Activated B cell treated with CpG ODN at 0.5 μM for 24 hours (primary cell): ENCODE results near the gene CLEC3B. TPM values are rescaled to one million over a fixed set of nuclear protein-coding genes. Genes with fewer than 3 reads are reported as not detected.

Experiments used
- ATAC-seq: fragments of 200-7000 bp; cut with Tn5 transposase; one replicate; pipeline ENCODE4 v1.10.0; 2021; ENCODE audit warnings: low read depth, mild to moderate bottlenecking, moderate library complexity
- CTCF ChIA-PET: fragments of 350-600 bp; sonication (Branson Sonifier 250); formaldehyde crosslinking; loops from one replicate; lab custom pipeline; 2021; ENCODE audit warnings: antibody characterized with exemption; lab: Charles Lee
- POLR2A ChIA-PET: fragments of 350-600 bp; sonication (Branson Sonifier 250); formaldehyde crosslinking; loops from one replicate; lab custom pipeline; 2021; ENCODE audit warnings: antibody characterized with exemption; lab: Charles Lee
- DNase-seq: peaks from one replicate; pipeline ENCODE4 v3.0.0; 2022
- H3K27ac Mint-ChIP-seq: one replicate; pipeline ENCODE4 v1.8.0; 2020; ENCODE audit warnings: mixed read lengths
- H3K27me3 Mint-ChIP-seq: one replicate; pipeline ENCODE4 v1.8.0; 2021; ENCODE audit warnings: mixed read lengths
- H3K36me3 Mint-ChIP-seq: one replicate; pipeline ENCODE4 v1.8.0; 2021; ENCODE audit warnings: low read depth, mixed read lengths
- H3K4me1 Mint-ChIP-seq: one replicate; pipeline ENCODE4 v1.8.0; 2021; ENCODE audit warnings: mixed read lengths
- H3K4me3 Mint-ChIP-seq: one replicate; pipeline ENCODE4 v1.8.0; 2020; ENCODE audit warnings: mild to moderate bottlenecking, mixed read lengths
- H3K9me3 Mint-ChIP-seq: one replicate; pipeline ENCODE4 v1.8.0; 2020; ENCODE audit warnings: mixed read lengths
- CTCF ChIP-seq: fragments of 200-600 bp; IDR thresholded peaks from one replicate; pipeline ENCODE4 v1.8.0; 2022; ENCODE audit warnings: antibody characterized with exemption, mild to moderate bottlenecking
- intact Hi-C: fragments of 100-400 bp; cut with micrococcal nuclease; formaldehyde crosslinking; loops from one replicate; pipeline ENCODE4 v1.15.1; 2024
- total RNA-seq: library from RNA; stranded (reverse); gene quantifications from 2 replicates; pipeline ENCODE4 v1.2.3, GENCODE V29; 2022

The CLEC3B gene
- total RNA-seq, 1 donor from 2014 or later: not detected

GRCh38 chr3:45024542-45025255 lies 1.4 kb upstream of the CLEC3B start:
- ChIA-PET POLR2A (no interaction called here), CTCF (no interaction called here)
- intact Hi-C loops: no loop called here
- H3K27ac Mint-ChIP-seq: no peak overlapping the region
- H3K4me1 Mint-ChIP-seq: no peaks in the 10 kb centered on the region
- ATAC-seq (no peak), DNase-seq (no peak)
- H3K4me3 Mint-ChIP-seq: no peak overlapping the region
- no peak for TF ChIP-seq CTCF
- peaks cover 20% of the 10 kb centered on the region for H3K27me3 Mint-ChIP-seq
- H3K9me3 Mint-ChIP-seq: no peaks in the 10 kb centered on the region
- H3K36me3 Mint-ChIP-seq: no peaks in the 10 kb centered on the region

- ATAC-seq (no peak), DNase-seq (no peak)
- H3K27ac Mint-ChIP-seq: no peak overlapping the region
- no peak for TF ChIP-seq CTCF
- H3K9me3 Mint-ChIP-seq: no peaks in the 10 kb centered on the region
- H3K27me3 Mint-ChIP-seq: peaks cover 22% of the 10 kb centered on the region
- ChIA-PET CTCF (no interaction called here), POLR2A (no interaction called here)
- no peaks in the 10 kb centered on the region for H3K36me3 Mint-ChIP-seq
- H3K4me3 Mint-ChIP-seq: no peak overlapping the region
- intact Hi-C loops: no loop called here
- no peaks in the 10 kb centered on the region for H3K4me1 Mint-ChIP-seq
Measured at GRCh38 chr3:45026957-45027356, 854 bp downstream of the CLEC3B start.

- no peaks in the 10 kb centered on the region for H3K9me3 Mint-ChIP-seq
- intact Hi-C loops: no loop called here
- ChIA-PET CTCF (no interaction called here), POLR2A (no interaction called here)
- DNase-seq (no peak), ATAC-seq (no peak)
- no peak overlapping the region for H3K4me3 Mint-ChIP-seq
- no peaks in the 10 kb centered on the region for H3K36me3 Mint-ChIP-seq
- no peak for TF ChIP-seq CTCF
- no peak overlapping the region for H3K27ac Mint-ChIP-seq
- no peaks in the 10 kb centered on the region for H3K4me1 Mint-ChIP-seq
- H3K27me3 Mint-ChIP-seq: peaks cover 22% of the 10 kb centered on the region
Measured at GRCh38 chr3:45027441-45027840, 1.3 kb downstream of the CLEC3B start.

GRCh38 chr3:45029216-45029615 lies 3.1 kb downstream of the CLEC3B start:
- ChIA-PET POLR2A (no interaction called here), CTCF (interaction anchor here (0.7 kb wide), 1 partner anchor 11 kb away, joined by 4 read pairs; no protein-coding TSS in a partner anchor)
- H3K27me3 Mint-ChIP-seq: peaks cover 22% of the 10 kb centered on the region
- ATAC-seq (no peak), DNase-seq (no peak)
- H3K4me3 Mint-ChIP-seq: no peak overlapping the region
- H3K4me1 Mint-ChIP-seq: no peaks in the 10 kb centered on the region
- intact Hi-C loops: no loop called here
- H3K9me3 Mint-ChIP-seq: no peaks in the 10 kb centered on the region
- no peak for TF ChIP-seq CTCF
- no peak overlapping the region for H3K27ac Mint-ChIP-seq
- H3K36me3 Mint-ChIP-seq: no peaks in the 10 kb centered on the region

- Mint-ChIP-seq H3K4me3 (no peak overlapping the region), H3K27me3 (peaks cover 22% of the 10 kb centered on the region), H3K9me3 (no peaks in the 10 kb centered on the region), H3K27ac (no peak overlapping the region), H3K36me3 (no peaks in the 10 kb centered on the region), H3K4me1 (peaks cover 2% of the 10 kb centered on the region)
- DNase-seq (no peak), ATAC-seq (no peak)
- POLR2A ChIA-PET: no interaction called here
- intact Hi-C loops: no loop called here
- no peak for TF ChIP-seq CTCF
- CTCF ChIA-PET: interaction anchor here (0.7 kb wide), 1 partner anchor 10 kb away, joined by 4 read pairs; no protein-coding TSS in a partner anchor
Measured at GRCh38 chr3:45029661-45030060, 3.6 kb downstream of the CLEC3B start.
